ENCODE measurements around the gene FOXQ1.
A peak's percentile ranks its signal among the peaks of the same experiment; 100 is the strongest.
"Not testable (repeated sequence)": the region's sequence is repeated elsewhere in the genome, so short reads cannot be mapped to it uniquely, and the experiment has no call there.

Gene FOXQ1

GRCh38 chr6:1337791-1338190, 25.9 kb downstream of the FOXQ1 start:
- H3K4me3 ChIP-seq (replicated peaks in 1 of 2; ENCODE audit: low read depth in 2 of 2, low read length in 2 of 2): no peak overlapping the region
- peak in 1 of 2 donors; percentile 51 for DNase-seq (ENCODE audit: low read depth in 2 of 2)
- TF ChIP-seq CTCF (IDR thresholded peaks at IDR 0.05; ENCODE audit: low read depth, low read length): no peak

GRCh38 chr6:1346101-1346500, 34.2 kb downstream of the FOXQ1 start:
- no peak for TF ChIP-seq CTCF (IDR thresholded peaks at IDR 0.05; ENCODE audit: low read depth, low read length)
- no peak for DNase-seq (ENCODE audit: low read depth in 2 of 2)
- H3K4me3 ChIP-seq (replicated peaks in 1 of 2; ENCODE audit: low read depth in 2 of 2, low read length in 2 of 2): no peak overlapping the region

DNA sequence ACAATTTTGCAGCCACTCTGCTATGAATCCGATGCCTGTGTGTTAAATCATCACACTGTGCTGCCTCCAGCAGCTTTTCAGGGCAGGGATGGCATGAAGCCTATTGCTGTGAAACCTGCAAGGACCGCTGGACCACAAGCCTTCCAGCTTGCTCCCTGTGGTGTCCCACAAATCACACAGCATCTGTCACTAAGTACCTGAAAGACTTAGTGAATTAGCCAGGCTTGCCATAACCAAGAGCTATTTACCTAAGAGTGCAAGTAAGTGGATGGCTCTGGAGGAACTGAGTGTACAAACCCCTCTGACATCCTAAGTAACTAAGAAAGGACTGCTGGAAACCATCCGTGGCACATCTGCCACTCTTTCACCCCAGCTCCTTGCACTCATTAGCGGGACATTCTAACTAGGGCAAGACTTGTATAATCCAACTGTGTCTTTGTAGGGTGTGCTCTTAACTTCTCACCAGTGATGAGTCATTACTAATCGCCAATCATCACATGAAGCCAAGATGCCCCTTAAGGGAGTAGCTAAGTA, 34.7 kb downstream of the FOXQ1 start:
- no peak for DNase-seq (ENCODE audit: low read depth in 2 of 2)
- no peak overlapping the region for H3K4me3 ChIP-seq (replicated peaks in 1 of 2; ENCODE audit: low read depth in 2 of 2, low read length in 2 of 2)
- no peak for TF ChIP-seq CTCF (IDR thresholded peaks at IDR 0.05; ENCODE audit: low read depth, low read length)

GRCh38 chr6:1347161-1347560, 35.3 kb downstream of the FOXQ1 start:
- no peak for TF ChIP-seq CTCF (IDR thresholded peaks at IDR 0.05; ENCODE audit: low read depth, low read length)
- DNase-seq (ENCODE audit: low read depth in 2 of 2): no peak
- H3K4me3 ChIP-seq (replicated peaks in 1 of 2; ENCODE audit: low read depth in 2 of 2, low read length in 2 of 2): no peak overlapping the region

DNA sequence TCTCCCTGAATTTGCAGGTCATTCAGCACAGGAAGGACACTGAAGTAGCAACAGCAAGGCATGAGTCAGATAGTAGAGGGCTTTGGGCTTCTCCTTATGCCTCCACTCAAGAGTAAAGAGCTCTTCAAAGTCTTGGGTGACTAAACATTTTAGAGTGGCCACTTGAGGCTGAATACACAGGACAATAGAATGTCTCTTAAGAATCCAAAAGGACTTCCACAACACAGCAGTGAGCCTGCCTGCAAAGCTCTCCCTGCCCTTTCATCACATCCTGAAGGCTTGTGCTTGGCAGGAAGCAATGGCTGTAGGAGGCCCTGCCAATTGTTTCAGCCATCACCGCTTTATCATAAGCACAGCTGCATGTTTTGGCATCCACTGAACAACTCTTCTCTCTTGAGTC, 36.8 kb downstream of the FOXQ1 start:
- H3K4me3 ChIP-seq (replicated peaks in 1 of 2; ENCODE audit: low read depth in 2 of 2, low read length in 2 of 2): no peak overlapping the region
- DNase-seq (ENCODE audit: low read depth in 2 of 2): peak; percentile 66 to 91
- TF ChIP-seq CTCF (IDR thresholded peaks at IDR 0.05; ENCODE audit: low read depth, low read length): no peak

DNA sequence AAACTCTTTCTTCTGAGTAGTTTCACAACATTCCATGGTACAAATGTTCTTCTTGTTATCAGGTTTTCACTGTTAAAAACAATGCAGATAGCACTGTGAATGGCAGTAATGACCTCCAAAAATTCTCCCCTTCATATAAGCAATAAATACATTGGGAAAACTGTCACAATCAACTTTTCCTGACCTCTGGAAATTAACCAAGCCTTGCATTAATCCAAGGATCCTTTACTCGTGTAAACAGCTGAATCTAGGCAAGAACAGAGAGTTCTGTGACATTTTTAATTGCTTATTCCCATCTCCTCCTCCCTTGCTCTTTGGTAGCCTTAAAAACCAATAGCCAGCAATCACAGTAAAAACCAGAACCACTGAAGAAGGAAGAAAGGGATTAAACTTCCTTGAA, 37.8 kb downstream of the FOXQ1 start:
- no peak for DNase-seq (ENCODE audit: low read depth in 2 of 2)
- TF ChIP-seq CTCF (IDR thresholded peaks at IDR 0.05; ENCODE audit: low read depth, low read length): no peak
- no peak overlapping the region for H3K4me3 ChIP-seq (replicated peaks in 1 of 2; ENCODE audit: low read depth in 2 of 2, low read length in 2 of 2)

DNA sequence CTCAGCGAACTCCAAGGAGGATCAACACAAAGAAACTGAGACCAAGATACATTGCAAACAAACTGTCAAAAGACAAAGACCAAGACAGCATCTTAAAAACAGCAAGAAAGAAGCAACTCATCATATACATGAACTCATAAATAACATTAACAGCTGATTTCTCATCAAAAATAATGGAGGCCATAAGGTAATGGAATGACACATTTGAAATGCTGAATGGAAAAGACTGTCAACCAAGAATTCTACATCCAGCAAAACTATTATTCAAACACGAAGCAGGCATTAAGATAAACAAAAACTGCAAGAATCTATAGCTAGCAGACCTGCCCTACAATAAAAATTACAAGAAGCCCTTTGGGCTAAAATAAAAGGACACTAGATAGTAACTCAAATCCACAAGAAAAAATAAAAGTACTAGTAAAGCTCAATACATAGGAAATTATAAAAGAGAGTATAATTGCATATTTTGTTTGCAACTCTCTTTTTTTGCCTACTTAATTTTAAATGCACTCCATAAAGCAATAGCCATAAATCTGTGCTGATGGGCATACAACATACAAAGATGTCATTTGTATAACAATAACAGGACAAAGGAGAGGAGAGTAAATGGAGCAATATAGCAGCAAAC, 39.6 kb downstream of the FOXQ1 start:
- no peak overlapping the region for H3K4me3 ChIP-seq (replicated peaks in 1 of 2; ENCODE audit: low read depth in 2 of 2, low read length in 2 of 2)
- TF ChIP-seq CTCF (IDR thresholded peaks at IDR 0.05; ENCODE audit: low read depth, low read length): no peak
- no peak for DNase-seq (ENCODE audit: low read depth in 2 of 2)

DNA sequence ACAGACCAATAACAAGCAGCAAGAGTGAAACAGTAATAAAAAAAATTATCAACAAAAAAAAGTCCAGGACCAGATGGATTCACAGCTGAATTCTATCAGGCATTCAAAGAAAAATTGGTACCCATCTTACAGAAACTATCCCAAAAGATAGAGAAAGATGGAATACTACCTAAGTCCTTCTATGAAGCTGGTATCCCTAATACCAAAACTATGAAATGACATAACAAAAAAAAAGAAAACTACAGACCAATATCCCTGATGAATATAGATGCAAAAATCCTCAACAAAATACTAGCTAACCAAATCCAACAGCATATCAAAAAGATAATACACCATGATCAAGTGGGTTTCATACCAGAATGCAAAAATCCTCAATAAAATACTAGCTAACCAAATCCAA, 43.2 kb downstream of the FOXQ1 start:
- not testable (repeated sequence) for H3K4me3 ChIP-seq (replicated peaks in 1 of 2; ENCODE audit: low read depth in 2 of 2, low read length in 2 of 2); DNase-seq (ENCODE audit: low read depth in 2 of 2)

- H3K4me3 ChIP-seq (replicated peaks in 1 of 2; ENCODE audit: low read depth in 2 of 2, low read length in 2 of 2); DNase-seq (ENCODE audit: low read depth in 2 of 2): not testable (repeated sequence)
Measured at GRCh38 chr6:1361717-1362116, 49.8 kb downstream of the FOXQ1 start.
